A549 treated with RU486 at 1 μM for 4 hours (cell line): ENCODE measurements around the gene MMP14. TPM values are rescaled to one million over a fixed set of nuclear protein-coding genes. Genes with fewer than 3 reads are reported as not detected.

Source experiments
- total RNA-seq: library from RNA; stranded (reverse); fragments of 200-300 nt; extraction: Qiagen RNA extraction; gene quantifications from 5 replicates; pipeline ENCODE4 v1.2.3, GENCODE V29; 2022; ENCODE audit warnings: low read depth

Gene MMP14
- total RNA-seq = 0.37 to 0.94 TPM (median 0.74 TPM) in 5 replicates

GRCh38 chr14:22836301-22837113 lies at the start of gene MMP14:
TSS of gene MMP14 (plus strand) at chr14:22836585. CDS start at chr14:22836818, 233 bp downstream.

GRCh38 chr14:22814941-22815713 lies 21.3 kb upstream of the MMP14 start, which contains the start of gene SLC7A7:
TSS of gene SLC7A7 (minus strand) at chr14:22815435. CDS start at chr14:22813398, 2,037 bp downstream.

GRCh38 chr14:22829661-22830442 lies 6.5 kb upstream of the MMP14 start, which contains the start of gene MRPL52:
TSS of gene MRPL52 (plus strand) at chr14:22829887. CDS start at chr14:22829913, 26 bp downstream.

GRCh38 chr14:22871224-22872032 lies 35.0 kb downstream of the MMP14 start, which contains the start of gene LRP10:
TSS of gene LRP10 (plus strand) at chr14:22871740. CDS start at chr14:22872304, 564 bp downstream.

GRCh38 chr14:22883173-22883976 lies 47.0 kb downstream of the MMP14 start, which contains the start of gene REM2:
TSS of gene REM2 (plus strand) at chr14:22883222. CDS start at chr14:22883288, 66 bp downstream.

Other genes with a start within 250 kb of the MMP14 start
- gene DAD1, start 247.4 kb upstream of the MMP14 start, total RNA-seq = 284 to 364 TPM (median 345 TPM) in 5 replicates
- gene ABHD4, start 238.3 kb upstream of the MMP14 start, total RNA-seq = 51.3 to 54.2 TPM (median 53.2 TPM) in 5 replicates
- not detected in 5 replicates for gene OR6J1, start 192.2 kb upstream of the MMP14 start, total RNA-seq
- gene OXA1L, start 69.9 kb upstream of the MMP14 start, total RNA-seq = 147 to 168 TPM (median 162 TPM) in 5 replicates
- gene SLC7A7, start 21.1 kb upstream of the MMP14 start, total RNA-seq = 10.1 to 16.0 TPM (median 14.5 TPM) in 5 replicates
- gene MRPL52, start 6.7 kb upstream of the MMP14 start, total RNA-seq = 149 to 241 TPM (median 211 TPM) in 5 replicates
- 59.9 to 82.8 TPM (median 72.1 TPM) in 5 replicates for gene LRP10, start 35.2 kb downstream of the MMP14 start, total RNA-seq
- 0.22 to 0.46 TPM (median 0.37 TPM) in 5 replicates for gene REM2, start 46.6 kb downstream of the MMP14 start, total RNA-seq
- 58.1 to 70.5 TPM (median 63.1 TPM) in 5 replicates for gene RBM23, start 82.6 kb downstream of the MMP14 start, total RNA-seq
- gene PRMT5, start 92.8 kb downstream of the MMP14 start, total RNA-seq = 103 to 161 TPM (median 122 TPM) in 5 replicates
- gene HAUS4, start 120.5 kb downstream of the MMP14 start, total RNA-seq = 35.0 to 41.1 TPM (median 36.9 TPM) in 5 replicates
- 38.8 to 43.7 TPM (median 40.1 TPM) in 5 replicates for gene AJUBA, start 146.0 kb downstream of the MMP14 start, total RNA-seq
- gene C14orf93, start 173.6 kb downstream of the MMP14 start, total RNA-seq = 3.5 to 4.2 TPM (median 3.8 TPM) in 5 replicates
- gene PSMB5, start 198.3 kb downstream of the MMP14 start, total RNA-seq = 311 to 330 TPM (median 317 TPM) in 5 replicates
- not detected in 5 replicates for gene PSMB11, start 205.6 kb downstream of the MMP14 start, total RNA-seq
- gene CDH24, start 220.9 kb downstream of the MMP14 start, total RNA-seq = 2.7 to 5.9 TPM (median 5.0 TPM) in 5 replicates